Measurements from ENCODE around the gene TYK2.
"Not testable (repeated sequence)": the region's sequence is repeated elsewhere in the genome, so short reads cannot be mapped to it uniquely, and the experiment has no call there.

Gene TYK2

DNA sequence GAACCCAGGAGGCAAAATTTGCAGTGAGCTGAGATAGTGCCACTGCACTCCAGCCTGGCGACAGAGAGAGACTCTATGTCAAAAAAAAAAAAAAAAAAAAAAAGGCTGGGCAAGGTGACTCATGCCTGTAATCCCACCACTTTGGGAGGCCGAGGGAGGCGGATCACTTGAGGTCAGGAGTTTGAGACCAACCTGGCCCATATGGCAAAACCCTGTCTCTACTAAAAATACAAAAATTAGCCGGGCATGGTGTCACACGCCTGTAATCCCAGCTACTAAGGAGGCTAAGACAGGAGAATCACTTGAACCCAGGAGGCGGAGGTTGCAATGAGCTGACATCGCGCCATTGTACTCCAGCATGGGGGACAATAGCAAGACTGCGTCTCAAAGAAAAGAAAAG, 43.6 kb downstream of the TYK2 start:
- H3K27ac Mint-ChIP-seq, H3K4me3 Mint-ChIP-seq, H3K9me3 Mint-ChIP-seq, H3K27me3 Mint-ChIP-seq: not testable (repeated sequence)
- H3K36me3 Mint-ChIP-seq (ENCODE audit: low read depth), result peaks cover 29% of the 10 kb centered on the region
- H3K4me1 Mint-ChIP-seq (ENCODE audit: low read depth), result peaks cover 68% of the 10 kb centered on the region

DNA sequence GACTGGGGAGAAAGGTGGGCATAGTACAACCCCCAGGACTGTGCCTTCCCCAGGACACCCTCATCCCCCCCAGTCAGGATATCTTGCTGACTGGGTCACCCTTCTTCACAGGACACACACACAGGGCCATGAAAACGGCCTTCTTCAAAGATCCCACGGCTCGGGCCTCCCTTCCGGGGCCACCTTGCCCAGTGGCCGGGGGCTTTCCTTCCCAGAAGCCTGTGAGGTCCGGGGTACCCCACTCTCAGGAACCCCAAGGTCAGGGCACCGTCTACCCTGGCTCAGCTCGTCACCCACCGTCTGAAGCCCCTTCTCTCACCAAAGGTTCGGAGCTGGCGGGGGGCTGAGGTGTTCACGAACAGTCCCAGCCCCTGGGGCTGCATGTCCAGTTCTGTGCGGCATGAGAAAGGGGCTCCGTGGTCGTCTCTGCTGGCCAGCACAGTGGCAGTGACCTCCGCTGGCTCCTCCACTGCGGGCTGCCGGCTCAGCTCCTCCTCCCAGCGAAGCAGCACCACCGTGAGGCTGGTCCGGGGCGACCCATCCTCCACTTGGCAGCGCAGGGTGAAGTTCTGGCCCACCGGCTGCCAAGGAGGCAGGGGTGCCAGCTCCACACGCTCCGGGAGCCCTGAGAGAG, 44.9 kb downstream of the TYK2 start:
- peaks cover 33% of the 10 kb centered on the region for H3K36me3 Mint-ChIP-seq (ENCODE audit: low read depth)
- peaks cover 67% of the 10 kb centered on the region for H3K4me1 Mint-ChIP-seq (ENCODE audit: low read depth)
- H3K27me3 Mint-ChIP-seq, result no peaks in the 10 kb centered on the region
- H3K4me3 Mint-ChIP-seq, result no peak overlapping the region
- H3K9me3 Mint-ChIP-seq, result no peaks in the 10 kb centered on the region
- H3K27ac Mint-ChIP-seq, result no peak overlapping the region

DNA sequence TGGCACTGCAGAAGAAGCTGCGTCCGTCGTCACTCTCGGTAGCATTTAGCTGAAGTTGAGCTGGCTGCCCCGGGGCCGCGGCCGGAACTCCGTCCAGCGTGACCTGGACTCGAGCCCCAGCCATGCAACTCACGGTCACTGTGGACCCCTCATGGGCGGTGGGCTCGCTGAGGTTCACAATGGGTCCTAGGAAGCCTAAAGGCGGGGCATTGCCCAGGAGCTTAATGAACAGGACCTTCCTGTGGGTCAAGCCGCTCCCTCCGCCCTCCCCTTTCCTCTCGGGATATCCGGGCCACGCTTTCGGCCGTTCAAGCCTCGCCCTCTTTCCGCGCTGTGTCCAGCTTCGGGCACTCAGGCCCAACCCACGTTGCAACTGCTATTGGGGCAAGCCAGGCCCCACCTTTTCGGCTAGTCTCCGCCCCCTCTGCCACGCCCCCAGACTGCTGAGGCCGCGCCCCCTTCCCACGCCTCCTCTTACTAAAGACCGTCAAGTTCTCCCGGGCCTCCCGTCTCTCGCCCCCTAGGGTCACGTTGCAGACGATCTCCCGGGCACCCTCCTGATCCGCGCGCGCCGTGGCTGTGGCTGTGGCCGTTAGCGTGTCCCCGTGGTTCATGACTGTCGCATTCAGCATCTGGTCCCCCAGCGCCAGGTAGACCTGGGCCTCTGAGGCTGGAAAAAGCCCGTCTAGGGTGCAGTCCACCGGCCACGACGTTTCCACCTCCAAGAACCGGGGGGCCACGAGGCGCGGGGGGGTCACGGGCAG, 45.6 kb downstream of the TYK2 start:
- H3K4me1 Mint-ChIP-seq (ENCODE audit: low read depth), result peaks cover 64% of the 10 kb centered on the region
- no peaks in the 10 kb centered on the region for H3K9me3 Mint-ChIP-seq
- no peak overlapping the region for H3K4me3 Mint-ChIP-seq
- H3K27me3 Mint-ChIP-seq, result no peaks in the 10 kb centered on the region
- peaks cover 40% of the 10 kb centered on the region for H3K36me3 Mint-ChIP-seq (ENCODE audit: low read depth)
- H3K27ac Mint-ChIP-seq, result no peak overlapping the region

DNA sequence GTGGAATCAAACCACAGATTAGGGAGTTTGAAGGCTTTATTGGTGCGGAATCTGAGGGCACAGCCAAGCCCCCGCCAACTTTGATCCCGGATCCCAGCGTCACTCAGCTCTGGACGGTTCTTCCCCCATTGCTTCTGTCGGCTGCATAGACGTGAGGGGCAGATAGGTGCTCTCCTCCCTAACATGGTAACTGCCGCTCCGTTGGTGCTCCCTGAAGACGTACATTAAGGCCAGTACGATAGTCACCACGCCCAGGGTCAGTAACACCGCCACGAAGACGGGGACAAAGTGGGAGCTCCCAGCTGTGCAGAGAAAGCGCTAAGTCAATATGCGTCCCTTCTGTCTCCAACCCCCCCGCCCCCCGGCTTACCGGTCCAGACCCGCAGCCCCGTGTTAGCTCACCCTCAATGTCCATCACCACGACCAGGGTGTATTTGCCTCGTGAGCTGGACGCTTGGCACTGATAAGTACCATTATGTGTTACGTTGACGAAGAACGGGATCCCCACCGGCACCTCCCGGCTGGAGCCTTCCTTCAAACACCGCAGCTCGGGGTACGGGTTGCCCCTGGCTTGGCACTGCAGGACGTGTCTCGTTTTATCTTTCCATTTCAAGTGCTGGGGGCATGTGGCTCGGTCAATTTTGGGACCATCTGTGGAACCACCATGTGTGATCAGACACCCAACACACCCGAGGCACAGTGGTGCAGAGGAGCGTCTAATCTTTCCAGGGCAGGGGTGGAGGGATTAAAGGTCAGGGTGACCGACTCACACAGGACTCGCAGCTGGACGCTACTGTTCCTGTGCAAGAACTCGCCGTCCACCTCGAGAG, 46.4 kb downstream of the TYK2 start:
- peak overlapping the region; percentile 99 for H3K4me3 Mint-ChIP-seq

DNA sequence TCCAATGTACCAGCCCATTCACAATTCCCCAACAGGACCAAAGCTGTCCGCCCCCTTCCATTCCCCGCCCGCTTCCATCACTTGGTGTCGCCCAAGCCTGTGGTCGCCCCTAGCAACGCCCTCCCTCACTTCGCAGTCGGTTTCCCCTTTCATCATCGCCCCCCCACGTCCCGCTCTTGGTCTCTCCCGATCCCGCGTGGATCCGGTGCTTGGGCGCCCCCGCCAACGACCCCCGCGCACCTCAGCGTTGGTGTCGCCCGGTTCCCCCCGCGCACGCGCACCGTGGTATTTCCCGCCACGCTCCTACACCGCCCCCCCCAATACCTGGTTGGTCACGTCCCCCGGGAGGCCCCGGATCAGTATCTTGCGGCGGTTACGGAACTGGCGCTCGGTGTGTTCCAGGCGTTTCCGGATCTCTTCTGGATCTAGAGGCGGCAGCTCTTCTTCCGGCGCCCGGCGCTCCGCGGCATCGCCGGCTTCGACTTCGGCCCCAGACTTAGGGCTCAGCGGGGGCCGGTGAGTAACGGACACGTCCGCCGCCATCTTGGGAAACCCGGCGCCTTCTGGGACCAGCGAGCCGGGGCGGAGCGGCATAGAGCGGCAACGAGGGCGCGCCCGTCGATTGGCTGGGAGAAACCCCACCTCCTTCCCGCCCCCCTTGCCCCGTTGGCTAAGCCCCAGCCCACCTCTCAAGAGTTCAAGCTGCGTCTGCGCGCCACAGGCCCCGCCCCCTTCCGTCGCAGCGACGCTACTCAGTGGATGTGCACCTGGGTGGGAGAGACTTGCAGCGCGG, 47.2 kb downstream of the TYK2 start, which contains the start of gene RAVER1:
TSS of gene RAVER1 (minus strand) at position 565 of the 793 bp plus-strand sequence. CDS start at position 543, 22 bp downstream.
- H3K4me3 Mint-ChIP-seq, result peak within 1 kb of the TSS; percentile 99
- peak within 1 kb of the TSS; percentile 98 for H3K27ac Mint-ChIP-seq
- no peaks in the 10 kb centered on the region for H3K27me3 Mint-ChIP-seq
- H3K4me1 Mint-ChIP-seq (ENCODE audit: low read depth), result peaks cover 48% of the 10 kb centered on the region
- H3K9me3 Mint-ChIP-seq, result no peaks in the 10 kb centered on the region
- peaks cover 46% of the 10 kb centered on the region for H3K36me3 Mint-ChIP-seq (ENCODE audit: low read depth)

More for the DNA sequence above, 46.4 kb downstream of the TYK2 start:
- H3K4me1 Mint-ChIP-seq (ENCODE audit: low read depth), result peaks cover 56% of the 10 kb centered on the region
- no peaks in the 10 kb centered on the region for H3K9me3 Mint-ChIP-seq
- no peaks in the 10 kb centered on the region for H3K27me3 Mint-ChIP-seq
- peaks cover 43% of the 10 kb centered on the region for H3K36me3 Mint-ChIP-seq (ENCODE audit: low read depth)
- peak overlapping the region; percentile 98 for H3K27ac Mint-ChIP-seq

DNA sequence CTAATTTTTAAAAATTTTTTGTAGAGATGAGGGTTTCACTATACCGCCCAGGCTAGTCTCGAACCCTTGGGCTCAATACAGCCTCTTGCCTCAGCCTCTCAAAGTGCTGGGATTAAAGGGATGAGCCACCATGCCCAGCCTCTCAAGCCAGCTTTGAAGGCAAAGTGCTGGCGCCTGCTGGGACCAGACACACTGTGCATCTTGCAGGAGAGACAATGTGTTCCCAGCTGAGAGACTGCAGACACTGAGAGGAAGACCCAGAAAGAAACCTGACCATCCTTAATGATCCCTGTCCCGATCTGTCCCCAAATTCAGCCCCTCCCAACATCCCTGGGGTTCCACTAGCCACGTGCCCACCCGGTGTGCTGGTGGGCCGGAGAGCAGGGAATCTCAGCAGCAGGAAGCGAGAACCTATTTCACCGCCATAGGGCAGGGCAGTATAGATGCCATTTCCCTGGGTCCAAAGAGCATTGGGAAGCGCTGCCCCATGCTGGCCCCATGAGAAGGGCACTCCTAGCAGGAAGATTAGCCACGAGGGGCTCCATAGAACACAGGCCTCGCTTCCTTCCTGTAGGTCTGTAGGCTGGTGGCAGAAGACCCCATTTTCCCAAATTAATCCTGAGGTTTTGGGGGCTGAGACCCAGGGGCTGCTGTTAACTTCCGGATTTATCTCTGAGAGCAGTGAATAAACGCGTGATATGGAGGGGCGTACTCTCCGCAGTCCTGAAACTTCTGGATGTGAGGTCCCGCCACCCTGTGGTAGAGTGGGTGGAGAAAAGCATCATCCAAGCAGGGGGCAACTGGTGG, 48.0 kb downstream of the TYK2 start:
- peaks cover 51% of the 10 kb centered on the region for H3K36me3 Mint-ChIP-seq (ENCODE audit: low read depth)

DNA sequence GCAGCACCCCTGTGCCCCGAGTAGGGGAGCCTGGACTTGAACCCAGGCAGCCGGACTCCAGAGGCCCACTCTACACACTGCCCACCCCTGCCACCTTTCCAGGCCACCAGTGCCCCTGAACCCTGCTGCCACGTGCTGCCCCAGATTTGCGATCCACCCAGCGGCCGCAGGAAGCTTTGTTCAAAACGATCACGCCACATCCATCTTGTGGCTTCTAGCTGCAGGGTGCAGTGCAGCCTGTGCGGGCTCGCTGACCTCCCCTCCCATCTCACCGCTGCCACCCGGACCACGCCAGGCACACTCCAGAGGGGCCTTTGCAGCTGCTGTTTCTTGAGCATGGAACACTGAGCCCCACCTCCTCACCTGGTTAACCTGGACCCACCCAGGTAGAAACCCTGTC, 50.8 kb downstream of the TYK2 start:
- H3K4me1 Mint-ChIP-seq (ENCODE audit: low read depth), result peaks cover 33% of the 10 kb centered on the region
- no peaks in the 10 kb centered on the region for H3K9me3 Mint-ChIP-seq
- H3K36me3 Mint-ChIP-seq (ENCODE audit: low read depth), result peaks cover 54% of the 10 kb centered on the region
- no peaks in the 10 kb centered on the region for H3K27me3 Mint-ChIP-seq
- H3K4me3 Mint-ChIP-seq, result no peak overlapping the region
- H3K27ac Mint-ChIP-seq, result no peak overlapping the region

More for the DNA sequence above, 48.0 kb downstream of the TYK2 start:
- H3K27ac Mint-ChIP-seq, result peak overlapping the region; percentile 98
- H3K27me3 Mint-ChIP-seq, result no peaks in the 10 kb centered on the region
- peaks cover 45% of the 10 kb centered on the region for H3K4me1 Mint-ChIP-seq (ENCODE audit: low read depth)
- H3K9me3 Mint-ChIP-seq, result no peaks in the 10 kb centered on the region
- H3K4me3 Mint-ChIP-seq, result peak overlapping the region; percentile 99

DNA sequence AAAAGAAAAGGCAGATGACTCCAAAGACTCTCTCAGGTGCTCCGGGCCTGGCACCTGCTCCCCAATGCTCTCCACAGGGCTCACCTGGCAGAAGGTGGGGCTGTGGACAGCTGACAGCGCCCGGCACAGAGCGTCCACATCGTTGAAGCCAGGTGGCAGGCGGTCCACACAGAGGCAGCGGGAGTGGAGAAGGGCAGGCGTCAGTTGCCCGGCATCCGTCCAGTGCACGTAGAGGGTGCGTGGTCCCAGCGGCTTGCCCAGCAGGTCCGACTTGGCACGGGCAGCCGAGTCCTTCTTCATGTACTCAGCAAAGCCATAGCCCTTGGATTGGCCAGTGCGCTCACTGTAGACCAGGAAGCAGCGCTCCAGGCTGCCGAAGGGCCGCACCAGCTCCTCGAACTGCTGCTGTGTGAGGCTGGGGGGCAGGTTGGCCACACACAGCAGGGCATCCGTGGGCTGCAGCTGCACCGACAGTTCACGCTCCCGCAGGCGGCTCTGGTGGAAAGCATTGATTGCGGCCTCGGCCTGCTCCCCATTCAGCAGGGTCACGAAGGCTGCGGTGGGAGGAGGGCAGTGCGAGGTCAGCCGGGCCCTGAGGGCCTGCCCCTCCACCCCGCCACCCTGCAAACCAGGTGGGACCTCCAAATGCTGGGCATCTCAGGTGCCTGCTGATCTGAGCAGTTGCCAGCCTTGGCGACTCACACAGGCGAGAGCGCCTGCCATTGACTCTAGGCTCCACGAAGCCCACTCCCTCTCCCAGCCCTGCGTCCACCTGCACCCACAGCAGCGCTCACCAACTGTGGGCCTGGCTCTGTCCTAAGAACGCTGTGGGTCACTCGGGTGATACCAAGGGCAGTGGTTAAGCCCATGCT, 51.6 kb downstream of the TYK2 start:
- Mint-ChIP-seq H3K27me3 (no peaks in the 10 kb centered on the region), H3K27ac (no peak overlapping the region), H3K4me3 (no peak overlapping the region), H3K36me3 (ENCODE audit: low read depth) (peaks cover 56% of the 10 kb centered on the region), H3K4me1 (ENCODE audit: low read depth) (peaks cover 26% of the 10 kb centered on the region), H3K9me3 (no peaks in the 10 kb centered on the region)

DNA sequence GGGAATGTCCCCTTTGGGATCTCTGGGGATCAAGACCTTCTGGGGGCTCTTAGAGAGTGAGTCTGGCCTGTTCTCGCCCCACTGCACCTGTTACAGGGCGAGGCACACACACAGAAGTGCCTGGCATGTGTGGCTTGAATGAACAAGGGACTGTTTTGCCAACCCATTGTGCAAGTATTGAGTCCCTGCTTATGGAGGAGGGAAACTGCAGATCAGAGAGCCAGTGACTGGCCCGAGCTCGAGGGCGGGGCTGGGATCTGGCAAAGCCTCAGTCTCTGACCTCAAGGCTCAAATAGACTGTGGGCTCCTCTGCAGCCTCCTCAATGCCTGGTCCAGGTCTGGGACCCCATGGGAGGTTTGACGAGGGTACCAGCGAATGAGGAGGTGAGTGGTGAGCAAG, 52.6 kb downstream of the TYK2 start:
- Mint-ChIP-seq H3K27ac (no peak overlapping the region), H3K4me3 (no peak overlapping the region), H3K36me3 (ENCODE audit: low read depth) (peaks cover 50% of the 10 kb centered on the region)

DNA sequence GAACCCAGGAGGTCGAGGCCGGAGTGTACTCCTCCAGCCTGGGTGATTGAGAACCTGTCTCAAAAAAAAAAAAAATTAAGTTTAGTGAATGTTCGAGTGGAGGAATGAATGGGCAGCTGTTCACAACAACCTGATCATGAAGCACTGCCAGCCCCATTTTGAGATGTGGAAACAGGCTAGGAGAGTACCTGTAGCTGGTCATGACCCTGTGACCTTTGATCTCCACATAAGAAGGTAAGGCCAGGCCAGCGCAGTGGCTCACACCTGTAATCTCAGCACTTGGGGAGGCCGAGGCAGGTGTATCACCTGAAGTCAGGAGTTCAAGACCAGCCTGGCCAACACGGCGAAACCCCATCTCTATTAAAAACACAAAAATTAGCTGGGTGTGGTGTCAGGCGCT, 54.6 kb downstream of the TYK2 start:
- no peaks in the 10 kb centered on the region for H3K9me3 Mint-ChIP-seq
- peaks cover 2% of the 10 kb centered on the region for H3K4me1 Mint-ChIP-seq (ENCODE audit: low read depth)
- H3K4me3 Mint-ChIP-seq, result no peak overlapping the region
- H3K27ac Mint-ChIP-seq, result no peak overlapping the region
- H3K27me3 Mint-ChIP-seq, result no peaks in the 10 kb centered on the region
- H3K36me3 Mint-ChIP-seq (ENCODE audit: low read depth), result peaks cover 46% of the 10 kb centered on the region

More for the DNA sequence above, 52.6 kb downstream of the TYK2 start:
- H3K27me3 Mint-ChIP-seq, result no peaks in the 10 kb centered on the region
- peaks cover 18% of the 10 kb centered on the region for H3K4me1 Mint-ChIP-seq (ENCODE audit: low read depth)
- H3K9me3 Mint-ChIP-seq, result no peaks in the 10 kb centered on the region

DNA sequence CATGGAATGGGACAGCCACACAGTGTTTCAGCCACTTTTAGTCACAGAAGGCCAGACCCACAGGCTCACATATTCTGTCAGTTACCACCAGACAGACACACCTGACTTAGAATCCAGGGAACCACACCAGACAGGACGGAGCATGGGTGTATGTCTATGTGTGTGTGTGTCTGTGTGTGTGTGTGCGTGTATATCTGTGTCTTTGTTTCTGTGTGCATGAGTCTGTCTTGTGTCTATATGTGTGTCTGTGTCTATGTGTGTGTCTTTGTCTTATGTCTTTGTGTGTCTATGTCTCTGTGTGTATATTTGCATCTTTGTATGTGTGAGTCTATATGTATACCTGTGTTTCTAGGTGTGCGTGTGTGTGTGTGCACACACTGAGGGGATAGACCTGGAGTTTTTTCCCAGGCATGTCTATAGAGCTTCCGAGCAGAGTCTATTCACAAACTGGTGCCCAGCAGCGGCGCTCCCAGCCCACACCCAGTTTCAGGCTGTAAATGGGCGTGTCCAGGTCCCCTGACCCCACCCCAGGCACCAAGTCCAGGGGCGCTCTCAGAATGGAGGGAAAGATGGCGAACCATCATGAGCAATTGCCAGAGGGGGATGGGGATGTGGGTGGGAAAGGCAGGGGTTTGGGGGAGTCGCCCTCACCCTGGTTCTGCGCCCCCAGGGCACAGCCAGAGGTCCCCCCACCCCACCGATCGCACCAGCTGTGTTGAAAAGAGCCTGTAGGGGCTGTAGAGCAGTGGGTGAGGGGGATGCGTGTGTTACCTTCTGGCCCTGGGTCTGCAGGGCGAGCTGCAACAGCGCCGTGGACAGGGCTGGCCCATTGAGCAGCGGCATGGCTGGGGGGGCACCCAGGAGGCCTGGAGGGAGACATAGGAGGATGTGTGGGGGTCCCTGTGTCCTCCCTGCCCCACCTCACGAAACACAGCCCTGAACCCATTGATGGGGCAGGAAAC, 58.2 kb downstream of the TYK2 start:
- Mint-ChIP-seq H3K4me1 (ENCODE audit: low read depth) (no peaks in the 10 kb centered on the region), H3K27ac (peak overlapping the region; percentile 27), H3K27me3 (no peaks in the 10 kb centered on the region), H3K4me3 (no peak overlapping the region), H3K36me3 (ENCODE audit: low read depth) (peaks cover 34% of the 10 kb centered on the region), H3K9me3 (no peaks in the 10 kb centered on the region)

DNA sequence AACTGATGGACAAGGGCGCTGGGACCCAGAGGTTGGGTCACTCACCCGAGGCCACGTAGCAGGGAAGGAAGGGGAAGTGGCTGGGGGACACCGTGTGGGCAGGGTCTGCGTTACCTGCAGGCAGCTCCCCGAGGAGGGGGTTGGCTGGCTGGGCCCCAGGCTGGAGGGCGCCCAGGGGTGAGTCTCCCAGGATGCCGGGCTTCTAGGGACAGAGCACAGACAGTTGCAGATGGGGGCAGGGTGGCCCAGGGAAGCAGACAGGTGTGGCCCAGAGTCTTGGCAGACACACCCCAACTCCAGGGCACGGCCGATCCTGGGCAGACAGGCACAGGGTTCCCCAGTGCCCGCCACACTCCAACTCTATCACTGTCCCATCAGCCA, 59.0 kb downstream of the TYK2 start:
- H3K4me1 Mint-ChIP-seq (ENCODE audit: low read depth), result peaks cover under 1% of the 10 kb centered on the region
- H3K27me3 Mint-ChIP-seq, result no peaks in the 10 kb centered on the region
- H3K27ac Mint-ChIP-seq, result no peak overlapping the region
- H3K36me3 Mint-ChIP-seq (ENCODE audit: low read depth), result peaks cover 35% of the 10 kb centered on the region
- no peak overlapping the region for H3K4me3 Mint-ChIP-seq
- H3K9me3 Mint-ChIP-seq, result no peaks in the 10 kb centered on the region
